HG02759 (cell line): ENCODE data around the gene TMCC2.

Experiments used
- ATAC-seq: cut with Tn5 transposase; IDR thresholded peaks from one replicate; pipeline ENCODE4 v1.9.1; 2021; ENCODE audit warnings: mild to moderate bottlenecking, moderate library complexity; ENCODE audit not compliant: unreplicated experiment

The TMCC2 gene

DNA sequence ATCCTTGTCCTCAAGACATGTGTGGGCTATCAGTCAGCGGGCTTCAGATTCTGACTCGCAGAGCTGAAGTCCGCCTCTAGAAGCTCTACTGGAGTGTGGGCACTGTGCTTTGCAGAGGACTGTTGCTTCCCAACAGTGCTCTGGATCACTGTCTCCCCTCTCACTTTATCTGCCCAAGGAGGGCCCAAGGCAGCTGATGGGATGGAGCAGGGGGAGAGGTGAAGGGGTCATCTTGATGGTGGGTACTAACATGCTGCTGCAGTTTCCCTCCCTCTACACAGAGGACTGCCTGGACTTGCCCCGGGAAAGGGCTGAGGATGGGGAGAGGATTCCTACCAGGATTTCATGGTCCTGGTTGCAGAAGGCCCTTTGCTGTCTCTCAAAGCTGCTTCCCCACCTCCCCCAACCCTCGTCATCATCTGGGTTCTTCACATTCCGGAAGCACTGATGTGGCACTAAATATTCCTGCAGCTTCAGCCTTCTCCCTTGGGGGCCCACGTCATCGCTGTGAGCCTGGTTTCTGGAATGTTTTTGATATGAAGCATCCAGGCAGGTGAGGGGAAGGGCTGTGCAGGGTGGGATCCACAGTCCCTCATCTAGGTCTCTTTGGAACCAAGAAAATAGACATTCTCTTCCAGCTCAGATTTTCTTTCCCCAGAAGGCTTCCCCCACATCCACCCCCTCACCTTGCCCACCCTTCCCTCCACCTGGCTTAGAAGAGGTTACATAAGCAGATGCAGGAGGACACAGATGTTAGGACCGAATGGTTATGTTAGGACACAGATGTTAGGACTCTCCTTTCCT is 70.6 kb downstream of the TMCC2 start:
- ATAC-seq = no peak

DNA sequence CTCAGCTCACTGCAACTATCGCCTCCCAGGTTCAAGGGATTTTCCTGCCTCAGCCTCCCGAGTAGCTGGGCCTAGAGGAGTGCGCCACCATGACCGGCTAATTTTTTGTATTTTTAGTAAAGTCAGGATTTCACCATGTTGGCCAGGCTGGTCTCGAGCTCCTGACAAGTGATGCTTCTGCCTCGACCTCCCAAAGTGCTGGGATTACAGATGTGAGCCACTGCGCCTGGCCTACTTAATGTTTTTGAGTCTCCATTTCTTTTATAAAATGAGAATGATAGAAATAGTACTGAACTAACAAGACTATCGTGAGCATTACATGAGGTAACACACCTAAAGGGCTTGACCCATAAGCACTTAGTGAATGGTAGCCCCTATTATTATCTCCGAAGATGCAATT is 72.4 kb downstream of the TMCC2 start:
- ATAC-seq = no peak

DNA sequence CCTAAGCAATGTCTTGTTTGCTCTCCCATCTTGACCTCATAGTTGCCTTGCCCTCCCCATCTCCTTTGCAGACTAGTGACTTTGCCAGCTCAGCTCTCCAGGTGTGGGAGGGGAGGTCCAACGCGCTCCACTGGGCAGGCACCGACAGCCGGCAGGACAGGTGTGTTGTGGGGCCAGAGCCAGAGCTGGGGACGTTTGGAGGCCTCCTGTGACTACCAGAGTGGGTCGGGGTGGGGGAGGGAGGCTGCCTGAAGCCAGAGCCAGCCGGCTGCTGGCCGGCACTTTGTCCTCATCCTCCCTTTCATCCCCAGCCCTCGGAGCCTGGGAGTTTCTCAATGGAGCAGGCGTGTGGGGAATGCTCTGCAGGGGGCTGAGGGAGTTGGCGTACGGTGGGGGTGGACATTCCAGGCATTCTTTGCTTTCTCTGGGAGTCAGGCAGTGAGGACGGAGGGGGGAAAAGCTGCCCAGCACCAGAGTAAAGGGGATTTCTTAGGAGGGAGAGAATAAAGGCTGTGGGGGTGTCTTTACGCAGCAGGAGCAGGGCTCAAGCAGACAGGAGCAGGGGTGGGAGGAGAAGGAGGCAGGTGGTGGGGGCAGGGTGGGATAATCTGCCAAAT is 73.6 kb downstream of the TMCC2 start:
- no peak for ATAC-seq

DNA sequence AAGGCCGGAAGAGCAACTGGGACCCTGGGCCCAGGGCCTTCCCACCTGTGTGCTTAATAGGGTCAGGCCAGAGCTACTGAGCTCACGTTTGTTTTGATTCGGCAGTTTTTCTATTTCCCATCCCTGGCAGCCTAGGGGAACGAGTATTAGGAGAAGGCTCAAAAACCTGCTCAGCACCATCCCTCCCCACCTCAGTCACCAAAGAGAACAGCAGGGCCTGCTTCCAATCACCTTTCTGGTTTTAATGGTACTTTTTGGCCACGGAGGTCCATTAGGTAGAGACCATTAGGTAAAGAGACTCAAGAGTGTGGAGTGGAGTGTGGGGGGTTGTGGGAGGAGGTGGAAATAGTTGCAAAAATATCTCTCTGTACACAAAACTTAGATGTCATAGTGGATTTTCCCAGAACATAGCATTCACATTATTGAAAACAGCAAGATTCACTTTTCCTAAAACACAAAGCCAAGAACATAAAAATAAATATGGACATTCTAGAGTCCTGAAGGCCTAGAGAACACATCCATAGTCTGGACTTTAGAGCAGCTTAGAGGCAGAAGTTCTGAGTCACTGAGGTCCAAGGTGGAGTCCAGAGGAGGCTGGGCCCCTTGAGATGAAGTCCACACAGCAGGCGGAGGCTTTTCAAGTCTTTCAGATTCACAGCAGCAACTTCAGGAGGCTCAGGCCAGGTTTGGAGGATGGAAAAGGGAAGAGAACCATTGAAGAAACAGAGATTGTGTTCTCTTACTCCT is 74.3 kb downstream of the TMCC2 start:
- ATAC-seq = no peak

DNA sequence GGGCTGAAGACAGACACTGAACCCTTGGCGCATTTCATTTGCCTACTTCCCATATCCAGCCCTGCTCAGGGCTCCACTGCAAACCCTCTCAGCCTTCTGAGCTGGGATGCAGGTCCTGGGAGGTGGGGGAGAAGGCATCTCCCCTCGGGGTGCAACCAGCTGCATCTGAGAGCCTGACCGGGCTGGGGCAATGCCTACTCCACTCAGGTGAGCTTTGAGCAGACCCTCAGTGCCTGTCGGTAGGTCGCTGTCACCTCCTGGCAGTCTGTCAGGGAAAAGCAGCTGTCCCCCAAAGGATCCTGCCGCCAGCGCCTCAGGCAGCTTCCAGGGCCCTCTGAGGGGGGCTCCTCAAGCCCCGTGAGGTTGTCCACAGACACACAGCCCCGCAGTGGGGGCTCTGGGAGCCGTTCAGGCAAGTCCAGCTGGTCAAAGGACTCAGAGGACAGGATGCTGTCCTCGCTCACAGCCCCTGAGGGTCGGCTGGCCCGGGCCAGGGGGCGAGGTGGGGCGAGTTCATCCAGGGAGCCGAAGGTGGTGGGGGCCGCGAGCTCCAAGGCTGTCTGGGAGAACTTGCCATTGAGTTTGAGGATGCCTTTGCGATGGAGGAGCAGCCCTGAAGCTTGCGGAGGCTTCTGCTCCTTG is 75.6 kb downstream of the TMCC2 start:
- ATAC-seq = no peak

DNA sequence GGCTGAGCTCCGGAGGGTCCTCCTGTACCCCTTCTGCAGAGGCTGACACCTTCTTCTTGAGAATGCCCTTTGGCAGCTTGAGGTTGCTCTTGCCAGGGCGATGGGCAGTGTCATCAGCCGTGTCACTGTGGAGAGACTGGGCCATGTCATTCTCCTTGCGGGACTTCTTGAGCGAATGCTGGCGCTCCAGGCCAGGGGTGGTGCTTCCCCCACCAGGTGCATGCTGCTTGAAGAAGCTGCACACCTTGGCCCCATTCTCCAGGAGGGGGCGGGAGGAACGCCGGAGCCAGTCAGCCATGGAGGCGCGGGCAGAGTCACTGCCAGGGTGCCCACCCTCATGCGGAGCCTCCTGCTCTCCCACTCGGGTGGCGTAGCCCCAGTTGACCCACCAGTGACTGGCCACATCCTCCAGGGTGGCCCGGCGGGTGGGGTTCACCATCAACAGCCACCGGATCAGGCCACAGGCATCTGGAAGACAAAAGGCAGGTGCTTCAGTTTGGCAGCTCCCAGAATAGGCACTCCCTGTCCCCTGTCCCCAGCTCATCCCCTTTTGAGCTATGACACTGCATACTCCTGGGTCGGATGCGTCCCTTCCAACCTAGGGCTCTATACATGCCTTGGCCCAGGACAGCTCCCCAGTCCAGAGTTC is 76.4 kb downstream of the TMCC2 start:
- ATAC-seq = no peak

DNA sequence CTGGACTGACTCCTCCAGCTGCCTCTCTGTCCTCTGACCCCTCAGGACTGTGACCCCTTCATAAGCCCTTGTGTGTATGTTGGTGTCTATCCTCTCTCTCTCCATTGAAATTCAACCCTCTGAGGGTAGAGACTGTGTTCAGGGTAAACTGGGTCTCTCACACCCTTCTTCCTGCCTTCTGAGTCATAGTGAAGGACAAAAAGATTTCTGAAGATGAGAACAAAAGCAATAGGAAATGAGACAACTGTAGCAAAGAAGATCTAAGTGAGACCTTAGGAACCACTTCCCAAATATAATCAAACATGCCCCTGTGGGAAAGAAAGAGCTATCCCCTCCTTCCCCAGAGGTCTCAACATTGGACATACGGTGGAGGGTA is 76.9 kb downstream of the TMCC2 start:
- no peak for ATAC-seq

DNA sequence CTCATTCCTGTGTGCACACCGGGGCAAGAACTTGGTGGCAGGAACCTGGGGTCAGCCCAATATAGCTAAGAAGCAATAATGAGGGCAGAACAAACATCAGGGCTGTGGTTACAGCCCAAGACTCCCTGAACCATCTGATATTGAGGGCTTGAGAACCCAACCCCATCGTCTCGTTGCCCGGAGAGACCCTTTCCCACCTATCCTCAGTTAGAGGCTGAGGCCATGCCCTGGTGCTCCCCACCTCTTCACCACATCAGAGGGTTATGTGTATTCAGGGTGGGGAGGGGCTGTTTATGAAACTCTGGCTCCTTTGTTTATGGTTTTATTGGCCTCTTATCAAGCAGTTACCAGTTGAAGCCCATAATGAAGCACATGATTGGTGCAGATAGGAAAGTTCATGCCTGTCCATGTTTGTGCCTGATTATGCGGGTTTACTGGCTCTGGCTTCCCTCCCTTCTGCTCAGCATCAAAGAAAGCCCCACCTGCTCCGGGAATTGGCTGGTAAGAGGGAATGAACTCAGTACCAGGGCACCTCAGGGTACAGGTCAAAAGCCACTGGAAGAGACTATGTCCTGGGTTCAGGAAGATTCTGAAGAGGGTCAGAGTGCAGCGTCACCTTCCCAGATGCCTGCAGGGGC is 79.3 kb downstream of the TMCC2 start:
- no peak for ATAC-seq

DNA sequence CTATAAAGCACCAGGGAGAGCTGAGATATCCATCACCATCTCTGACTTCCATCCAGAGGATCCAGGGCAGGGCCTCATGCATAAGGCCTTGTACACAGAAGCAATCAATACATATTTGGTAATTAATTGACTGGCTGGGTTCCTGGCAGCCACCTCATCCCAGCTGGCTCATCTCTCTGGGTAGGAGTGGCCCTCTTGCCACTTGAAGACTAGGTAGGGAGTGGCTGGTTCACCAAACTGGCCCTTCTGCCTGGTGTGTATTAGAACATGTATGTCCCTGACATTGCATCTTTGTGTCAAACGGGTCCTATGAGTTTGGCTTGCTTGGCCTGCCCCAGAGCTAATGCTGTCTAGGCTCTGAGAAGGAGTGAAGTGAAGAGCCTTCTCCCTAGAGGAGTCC is 82.0 kb downstream of the TMCC2 start:
- no peak for ATAC-seq

DNA sequence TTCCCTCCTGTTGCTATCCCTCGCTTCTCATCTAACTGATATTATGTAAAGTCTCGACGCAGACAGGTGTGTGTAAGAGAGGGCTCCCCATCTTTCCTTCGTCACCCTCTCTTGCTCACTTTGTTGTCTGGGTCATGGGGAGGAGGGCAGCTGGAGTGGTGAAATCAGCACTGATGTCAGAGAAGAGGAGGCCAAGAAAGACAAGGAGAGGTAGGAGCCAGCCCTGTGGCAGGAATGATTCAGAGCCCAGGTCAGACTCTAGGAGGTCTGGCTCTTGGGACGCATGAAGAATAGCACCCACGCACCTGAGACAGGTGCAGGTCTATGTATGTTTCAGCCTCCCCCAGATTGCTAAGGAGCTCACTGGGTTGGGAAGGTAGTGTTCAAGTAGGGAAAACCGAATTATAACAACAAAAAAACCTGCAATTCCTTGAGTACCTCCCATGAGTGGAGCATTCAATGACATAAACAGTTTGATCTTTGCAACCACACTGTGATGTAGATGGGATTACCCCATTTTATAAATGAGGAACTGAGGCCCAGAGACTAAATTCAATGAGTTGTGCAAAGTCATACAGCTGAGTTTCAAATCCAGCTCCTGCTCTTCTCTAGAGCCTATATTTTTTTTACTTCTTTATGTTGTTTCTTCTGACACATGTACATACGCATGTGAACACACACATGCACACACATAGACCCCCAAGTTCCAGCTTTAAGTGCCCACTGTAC is 83.4 kb downstream of the TMCC2 start:
- ATAC-seq = no peak

DNA sequence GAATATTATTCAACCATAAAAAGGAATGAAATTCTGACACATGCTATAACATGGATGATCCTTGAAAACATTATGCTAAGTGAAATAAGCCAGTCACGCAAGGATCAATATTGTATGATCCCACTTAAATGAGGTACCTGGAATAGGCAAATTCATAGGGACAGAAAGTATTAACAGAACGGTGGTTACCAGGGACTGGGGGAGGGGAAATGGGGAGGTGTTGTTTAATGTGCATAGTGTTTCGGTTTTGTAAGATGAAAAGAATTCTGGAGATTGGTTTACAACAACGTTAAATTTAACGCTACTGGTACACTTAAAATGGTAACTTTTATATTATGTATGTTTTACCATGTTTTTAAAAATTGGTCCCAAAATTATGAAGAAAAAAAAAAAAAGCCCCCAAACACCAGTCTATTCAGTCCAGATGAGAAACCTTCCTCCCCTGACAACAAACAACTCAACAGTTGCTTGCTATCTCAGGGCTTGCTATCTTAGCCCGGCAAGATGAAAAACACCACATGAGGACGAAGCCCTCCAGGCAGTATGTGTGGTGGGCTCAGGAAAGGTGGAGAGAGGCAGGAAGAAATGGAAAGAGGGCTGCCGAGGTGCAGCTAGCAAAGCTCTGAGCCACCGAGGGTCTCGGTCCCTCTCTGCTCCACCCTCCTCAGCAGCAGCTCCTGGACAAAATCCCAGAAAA is 85.3 kb downstream of the TMCC2 start:
- no peak for ATAC-seq

DNA sequence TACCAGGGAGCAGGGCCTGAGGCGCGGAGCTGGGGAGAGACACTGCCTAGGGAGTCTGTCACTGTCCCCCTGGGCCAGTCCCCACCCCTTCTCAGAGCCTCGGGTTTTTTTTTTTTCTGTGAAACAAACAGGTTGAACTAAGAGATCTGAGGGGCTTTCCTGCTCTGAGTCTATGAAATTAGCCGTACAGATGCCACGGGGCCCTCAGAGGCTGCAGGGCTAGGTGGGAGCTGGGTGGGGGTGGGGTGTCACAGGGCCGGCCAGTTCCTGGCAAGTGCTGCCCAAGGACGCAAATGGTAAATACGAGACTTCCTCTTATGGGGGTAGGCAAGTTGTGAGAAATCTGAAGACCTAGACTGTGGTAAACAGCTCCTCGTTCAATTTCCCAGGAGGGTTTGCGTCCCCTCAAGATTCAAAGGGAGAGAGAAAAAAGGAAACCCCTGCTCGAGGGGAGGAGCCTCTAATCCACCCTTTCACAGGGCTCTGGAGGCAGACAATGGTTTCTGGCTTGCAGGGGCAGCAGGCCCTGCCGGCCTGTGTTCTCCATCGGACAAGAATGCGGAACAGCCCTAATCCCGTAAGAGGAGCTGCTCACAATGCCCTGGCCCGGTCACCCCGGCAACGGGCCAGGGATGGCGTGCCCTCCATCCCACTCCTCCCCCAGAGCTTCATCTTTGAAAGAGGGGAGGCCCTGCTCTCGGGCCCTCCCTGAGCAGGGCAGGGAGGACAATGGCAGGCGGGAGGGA is 86.0 kb downstream of the TMCC2 start:
- peak; percentile 50 for ATAC-seq

DNA sequence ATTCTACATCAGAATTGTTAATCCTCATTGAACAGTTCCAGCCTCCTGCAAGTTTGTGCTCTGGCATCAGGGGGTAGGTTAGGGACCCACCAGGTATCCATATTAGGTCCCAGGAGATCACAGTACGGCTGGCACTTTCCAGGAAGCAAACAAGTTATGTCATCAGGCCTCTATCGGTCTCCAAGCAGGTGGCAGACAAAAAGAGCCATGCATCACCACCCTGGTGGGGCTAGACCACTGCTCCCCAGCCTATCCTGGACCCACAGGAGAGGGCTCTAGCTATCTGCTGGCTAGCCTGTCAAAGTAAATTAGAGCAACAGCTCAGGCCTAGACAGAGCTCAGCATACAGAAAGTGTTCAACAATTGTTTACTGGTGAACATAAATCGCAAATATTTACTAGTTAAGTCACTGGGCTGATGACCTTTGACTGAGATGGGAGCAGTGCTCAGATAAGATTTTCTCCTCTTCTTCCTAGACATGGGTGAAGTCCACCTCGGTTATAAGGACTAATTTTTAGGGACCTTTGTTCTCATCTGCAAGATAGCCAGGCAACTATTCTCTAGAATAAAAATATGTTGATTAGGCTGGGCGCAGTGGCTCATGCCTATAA is 87.4 kb downstream of the TMCC2 start:
- no peak for ATAC-seq

DNA sequence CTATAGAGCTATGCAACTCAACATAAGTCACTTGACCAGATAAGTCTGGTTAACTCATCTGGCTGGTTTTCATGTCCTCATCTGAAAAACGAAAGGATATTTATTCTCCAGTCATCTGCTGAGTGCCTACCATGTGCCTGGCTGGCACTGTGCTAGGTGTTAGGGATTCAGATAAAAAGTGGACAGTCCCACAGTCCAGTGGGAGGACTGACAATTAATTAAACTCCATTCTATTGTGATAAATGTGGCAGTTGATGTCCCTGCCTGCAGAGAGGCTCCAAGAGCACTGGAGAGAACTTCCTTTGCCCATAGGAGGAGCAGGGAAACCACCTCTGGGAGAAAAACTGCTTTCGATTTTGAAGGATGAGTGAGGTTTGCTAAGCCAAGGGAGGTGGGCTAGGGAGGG is 88.4 kb downstream of the TMCC2 start:
- no peak for ATAC-seq

DNA sequence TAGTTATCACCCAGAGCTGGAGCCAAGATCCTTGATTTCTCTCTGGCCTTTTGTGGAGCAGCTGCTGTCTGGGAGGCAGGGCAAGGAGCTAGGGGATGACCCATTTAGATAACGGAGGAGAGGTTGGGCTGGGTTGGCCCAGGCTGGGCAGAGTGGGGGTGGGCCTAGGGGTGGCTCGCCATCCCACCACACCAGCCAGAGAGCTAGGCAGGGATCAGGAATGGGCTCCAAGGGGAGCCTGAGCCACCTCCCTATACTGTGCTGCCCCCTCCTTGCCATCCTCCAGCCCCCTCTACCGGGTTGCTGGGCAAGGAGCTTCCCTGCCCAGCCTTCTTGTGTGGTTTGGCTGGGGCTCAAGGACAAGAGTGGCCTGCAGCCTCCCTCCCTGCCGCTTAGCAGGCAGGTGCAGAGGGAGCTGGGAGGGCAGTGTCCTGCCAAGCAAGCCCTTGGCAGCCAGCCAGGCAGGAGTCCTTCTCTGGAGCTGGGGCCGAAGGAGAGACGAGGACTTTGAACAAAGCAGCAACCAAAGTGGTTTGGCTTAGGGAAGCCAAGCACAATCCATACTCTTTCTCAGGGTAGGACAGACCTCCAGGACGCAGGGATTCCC is 89.7 kb downstream of the TMCC2 start:
- no peak for ATAC-seq

DNA sequence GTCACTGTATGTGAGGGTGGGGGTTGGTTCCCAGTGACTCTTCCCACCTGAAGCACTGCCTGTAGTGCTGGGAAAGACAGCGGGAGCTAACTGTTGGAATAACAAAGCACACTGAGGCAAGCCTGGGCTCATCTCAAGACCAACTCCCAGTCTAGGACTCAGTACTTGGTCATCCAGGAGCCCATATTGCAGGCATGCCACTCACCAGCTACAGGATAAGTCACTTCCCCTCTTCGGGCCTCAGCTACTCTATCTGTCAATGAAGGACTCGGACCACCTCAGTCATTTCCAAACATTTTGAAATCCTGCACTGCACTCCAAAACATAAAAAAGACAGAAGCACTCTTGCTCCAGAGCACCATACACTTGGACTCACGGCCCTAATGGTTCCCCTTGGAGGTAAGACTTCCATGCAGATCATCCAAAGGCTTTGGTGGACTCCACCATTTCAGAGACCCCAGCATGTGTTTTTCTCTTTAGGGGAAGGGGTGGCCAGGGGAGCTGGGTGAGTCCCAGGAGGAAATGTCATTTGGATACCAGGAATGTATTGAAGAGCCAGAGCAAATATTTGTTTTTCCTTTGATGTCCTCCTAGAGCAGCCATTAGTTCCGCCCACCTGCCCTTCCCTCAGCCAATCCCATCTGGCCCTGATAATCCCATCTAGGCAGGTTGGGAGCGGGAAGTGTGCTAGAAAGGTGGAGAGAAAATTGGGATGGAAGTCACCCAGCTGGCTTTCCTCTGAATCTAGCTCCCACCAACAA is 90.7 kb downstream of the TMCC2 start:
- no peak for ATAC-seq
